Measurements from ENCODE around the gene USP13. TPM values are rescaled to one million over a fixed set of nuclear protein-coding genes. Genes with fewer than 3 reads are reported as not detected.

USP13 gene
- total RNA-seq, 3 donors from 2014 or later, result 11.4 to 17.3 (median 11.8) TPM

GRCh38 chr3:179606534-179607085, 46.2 kb upstream of the USP13 start:
- TF ChIP-seq POLR2A (IDR thresholded peaks at IDR 0.05), result no peak
- TF ChIP-seq CTCF (IDR thresholded peaks at IDR 0.05), result no peak
- TF ChIP-seq POLR2AphosphoS5 (IDR thresholded peaks at IDR 0.05), result no peak
- no peak for DNase-seq (ENCODE audit: low spot score in 2 of 2)
- H3K9me3 ChIP-seq, result no peaks in the 10 kb centered on the region
- no peaks in the 10 kb centered on the region for H3K36me3 ChIP-seq
- intact Hi-C loops (cut with DNase I; ENCODE audit: low total_unique reads), result no loop called here
- no peak overlapping the region for H3K4me3 ChIP-seq
- no peak overlapping the region for H3K27ac ChIP-seq
- peaks cover 0 to 7% of the 10 kb centered on the region in 2 donors for H3K4me1 ChIP-seq
- no peaks in the 10 kb centered on the region for H3K27me3 ChIP-seq

GRCh38 chr3:179608931-179609720, 43.7 kb upstream of the USP13 start:
- no peak for DNase-seq (ENCODE audit: low spot score in 2 of 2)
- Histone ChIP-seq H3K27me3 (no peaks in the 10 kb centered on the region), H3K4me1 (no peaks in the 10 kb centered on the region), H3K36me3 (no peaks in the 10 kb centered on the region), H3K9me3 (no peaks in the 10 kb centered on the region), H3K4me3 (no peak overlapping the region), H3K27ac (no peak overlapping the region)
- intact Hi-C loops (cut with DNase I; ENCODE audit: low total_unique reads), result no loop called here
- TF ChIP-seq POLR2A (IDR thresholded peaks at IDR 0.05), result no peak
- TF ChIP-seq POLR2AphosphoS5 (IDR thresholded peaks at IDR 0.05), result no peak
- TF ChIP-seq CTCF (IDR thresholded peaks at IDR 0.05), result no peak

- Histone ChIP-seq H3K4me3 (no peak overlapping the region), H3K36me3 (no peaks in the 10 kb centered on the region), H3K27ac (no peak overlapping the region), H3K4me1 (no peaks in the 10 kb centered on the region), H3K27me3 (no peaks in the 10 kb centered on the region), H3K9me3 (no peaks in the 10 kb centered on the region)
- TF ChIP-seq CTCF (IDR thresholded peaks at IDR 0.05) (no peak), POLR2AphosphoS5 (IDR thresholded peaks at IDR 0.05) (no peak), POLR2A (IDR thresholded peaks at IDR 0.05) (no peak)
- intact Hi-C loops (cut with DNase I; ENCODE audit: low total_unique reads), result no loop called here
- no peak for DNase-seq (ENCODE audit: low spot score in 2 of 2)
These were observed 42.8 kb upstream of the USP13 start for GRCh38 chr3:179610066-179610465.

GRCh38 chr3:179613807-179614206, 39.0 kb upstream of the USP13 start:
- intact Hi-C loops (cut with DNase I; ENCODE audit: low total_unique reads), result no loop called here
- DNase-seq (ENCODE audit: low spot score in 2 of 2), result no peak
- no peaks in the 10 kb centered on the region for H3K27me3 ChIP-seq

More at GRCh38 chr3:179613807-179614206, 39.0 kb upstream of the USP13 start:
- Histone ChIP-seq H3K4me1 (no peaks in the 10 kb centered on the region), H3K27ac (no peak overlapping the region), H3K4me3 (no peak overlapping the region), H3K9me3 (no peaks in the 10 kb centered on the region), H3K36me3 (no peaks in the 10 kb centered on the region)
- no peak for TF ChIP-seq POLR2A (IDR thresholded peaks at IDR 0.05)
- no peak for TF ChIP-seq CTCF (IDR thresholded peaks at IDR 0.05)
- TF ChIP-seq POLR2AphosphoS5 (IDR thresholded peaks at IDR 0.05), result no peak
